ENCODE data around the gene UVRAG.

The UVRAG gene

GRCh38 chr11:76176463-76176862, 361.5 kb downstream of the UVRAG start:
- Histone ChIP-seq H3K4me1 (ENCODE audit: control insufficient read depth, insufficient read depth, low read length) (no peaks in the 10 kb centered on the region), H3K9me3 (ENCODE audit: control insufficient read depth, insufficient read depth, low read depth, low read length) (no peaks in the 10 kb centered on the region), H3K4me3 (ENCODE audit: low read depth, low read length) (no peak overlapping the region), H3K27ac (ENCODE audit: extremely low read depth, low read depth, low read length) (no peak overlapping the region), H3K36me3 (ENCODE audit: control insufficient read depth in 2 of 2, insufficient read depth in 1 of 2, low read length in 2 of 2) (no peaks in the 10 kb centered on the region)
- TF ChIP-seq GLIS1 (tag by site-specific recombination; IDR thresholded peaks at IDR 0.05) (no peak), ZNF449 (tag by site-specific recombination; IDR thresholded peaks at IDR 0.05) (no peak), ZNF785 (tag by site-specific recombination; IDR thresholded peaks at IDR 0.05) (no peak), ZNF112 (tag by site-specific recombination; IDR thresholded peaks at IDR 0.05) (no peak), SCRT1 (tag by site-specific recombination; IDR thresholded peaks at IDR 0.05; ENCODE audit: borderline replicate concordance) (no peak), ZNF23 (tag by site-specific recombination; IDR thresholded peaks at IDR 0.05; ENCODE audit: borderline replicate concordance) (no peak), ZSCAN16 (tag by site-specific recombination; IDR thresholded peaks at IDR 0.05) (no peak), KLF16 (tag by site-specific recombination; IDR thresholded peaks at IDR 0.05) (no peak), ZNF623 (tag by site-specific recombination; IDR thresholded peaks at IDR 0.05) (no peak), ZNF701 (tag by site-specific recombination; IDR thresholded peaks at IDR 0.05) (no peak), ZNF843 (tag by site-specific recombination; IDR thresholded peaks at IDR 0.05) (no peak), KLF8 (tag by site-specific recombination; IDR thresholded peaks at IDR 0.05) (no peak), ZNF792 (tag by site-specific recombination; IDR thresholded peaks at IDR 0.05) (no peak), HOXA7 (CRISPR knock-in tag; IDR thresholded peaks at IDR 0.05; ENCODE audit: borderline replicate concordance) (no peak), ZNF621 (tag by site-specific recombination; IDR thresholded peaks at IDR 0.05) (no peak), PRDM4 (tag by site-specific recombination; IDR thresholded peaks at IDR 0.05) (no peak), ZNF433 (tag by site-specific recombination; IDR thresholded peaks at IDR 0.05; ENCODE audit: low read depth) (no peak), TSHZ1 (tag by site-specific recombination; IDR thresholded peaks at IDR 0.05; ENCODE audit: borderline replicate concordance) (no peak), ZNF777 (tag by site-specific recombination; IDR thresholded peaks at IDR 0.05; ENCODE audit: borderline replicate concordance) (no peak), WT1 (tag by site-specific recombination; IDR thresholded peaks at IDR 0.05) (no peak)
- CTCF ChIA-PET: interaction anchor here (0.7 to 1.8 kb wide), 2 partner anchors 24 to 102 kb away, joined by 3 to 7 read pairs; no protein-coding TSS in a partner anchor
- POLR2A ChIA-PET: no interaction called here

GRCh38 chr11:76177250-76177686, 362.3 kb downstream of the UVRAG start:
- H3K27ac ChIP-seq (ENCODE audit: extremely low read depth, low read depth, low read length): no peak overlapping the region
- ChIA-PET POLR2A (no interaction called here), CTCF (interaction anchor here (0.6 to 1.8 kb wide), 2 partner anchors 25 to 270 kb away, joined by 3 to 7 read pairs; no protein-coding TSS in a partner anchor)
- H3K9me3 ChIP-seq (ENCODE audit: control insufficient read depth, insufficient read depth, low read depth, low read length): no peaks in the 10 kb centered on the region
- no peaks in the 10 kb centered on the region for H3K36me3 ChIP-seq (ENCODE audit: control insufficient read depth in 2 of 2, insufficient read depth in 1 of 2, low read length in 2 of 2)
- H3K4me1 ChIP-seq (ENCODE audit: control insufficient read depth, insufficient read depth, low read length): no peaks in the 10 kb centered on the region
- no peak overlapping the region for H3K4me3 ChIP-seq (ENCODE audit: low read depth, low read length)
- TF ChIP-seq ZBTB49 (tag by site-specific recombination; IDR thresholded peaks at IDR 0.05; ENCODE audit: low read depth) (no peak), ATF2 (tag by site-specific recombination; IDR thresholded peaks at IDR 0.05; ENCODE audit: low read depth) (no peak), ZSCAN5A (tag by site-specific recombination; IDR thresholded peaks at IDR 0.05) (no peak)

Data from HEK293 (cell line).